GM12878 (cell line): ENCODE measurements around the gene DOK7. TPM values are rescaled to one million over a fixed set of nuclear protein-coding genes. Genes with fewer than 3 reads are reported as not detected.
A peak's percentile ranks its signal among the peaks of the same experiment; 100 is the strongest.

Experiments used
- CHD2 ChIP-seq: IDR thresholded peaks from 2 replicates; pipeline ENCODE4 v1.6.1; 2011; ENCODE audit warnings: low read depth, low read length, improper control_type of control experiment, borderline replicate concordance
- GATAD2B ChIP-seq: fragments of 450-650 bp; conservative IDR thresholded peaks from 2 replicates; pipeline ENCODE4 v1.6.1; 2017; ENCODE audit warnings: low read depth, mild to moderate bottlenecking, moderate library complexity
- SIN3A ChIP-seq: IDR thresholded peaks from 2 replicates; pipeline ENCODE4 v1.6.1; 2012; ENCODE audit warnings: low read depth, low read length, improper control_type of control experiment
- SREBF2 ChIP-seq: IDR thresholded peaks from 2 replicates; pipeline ENCODE4 v1.6.1; 2012; ENCODE audit warnings: mild to moderate bottlenecking, low read length
- polyA plus RNA-seq, 11 experiments: library from polyadenylated mRNA; depleted of rRNA in 4 of 11; unstranded in 6 of 11; stranded (reverse) in 5 of 11; fragments of >200 nt; fragmentation: Nextera tagmentation in 4 of 11; fragmentation: Illumina TruSeq in 1 of 11; extraction: Ambion mirVana in 4 of 11; extraction: Trizol in 1 of 11; gene quantifications; 1 replicate in 1 of 11; 2 replicates in 10 of 11; pipeline versions ENCODE4 v1.2.1 to v1.2.3, GENCODE V29; 2011 to 2016; ENCODE audit warnings: inconsistent platforms in 2 of 11, missing spikeins in 2 of 11, low read depth in 1 of 11
- total RNA-seq, 4 experiments: library from RNA; depleted of rRNA in 3 of 4; stranded (reverse); fragments of >200 nt in 3 of 4; fragmentation: Illumina TruSeq in 1 of 4; extraction: Trizol in 1 of 4; gene quantifications; 2 replicates each; pipeline versions ENCODE4 v1.2.1 to v1.2.3, GENCODE V29; 2013 to 2021
- TF ChIP-seq, protein P1 (sequence below): fragments of 450-650 bp; IDR thresholded peaks from 2 replicates; pipeline ENCODE4 v1.6.1; 2016; ENCODE audit warnings: mild to moderate bottlenecking, moderate library complexity, borderline replicate concordance
- TF ChIP-seq, protein P2 (sequence below): fragments of 150-350 bp; IDR thresholded peaks from 2 replicates; pipeline ENCODE4 v1.6.1; 2014; ENCODE audit warnings: mild to moderate bottlenecking, low read depth, low read length
- TF ChIP-seq, protein P3 (sequence below): IDR thresholded peaks from 2 replicates; pipeline ENCODE4 v1.6.1; 2012; ENCODE audit warnings: mild to moderate bottlenecking, low read depth, low read length
- TF ChIP-seq, protein P4 (sequence below): fragments of 450-650 bp; IDR thresholded peaks from 2 replicates; pipeline ENCODE4 v1.6.1; 2018; ENCODE audit warnings: mild to moderate bottlenecking, low read depth, moderate library complexity; ENCODE audit not compliant: partially characterized antibody

Gene DOK7
- total and polyA plus RNA-seq, 10 of the 15 experiments (the other 5 are each of a cell fraction or from before 2014, with no cell fraction given), result 0.04 to 0.46 (median 0.18) TPM; not detected in 4

DNA sequence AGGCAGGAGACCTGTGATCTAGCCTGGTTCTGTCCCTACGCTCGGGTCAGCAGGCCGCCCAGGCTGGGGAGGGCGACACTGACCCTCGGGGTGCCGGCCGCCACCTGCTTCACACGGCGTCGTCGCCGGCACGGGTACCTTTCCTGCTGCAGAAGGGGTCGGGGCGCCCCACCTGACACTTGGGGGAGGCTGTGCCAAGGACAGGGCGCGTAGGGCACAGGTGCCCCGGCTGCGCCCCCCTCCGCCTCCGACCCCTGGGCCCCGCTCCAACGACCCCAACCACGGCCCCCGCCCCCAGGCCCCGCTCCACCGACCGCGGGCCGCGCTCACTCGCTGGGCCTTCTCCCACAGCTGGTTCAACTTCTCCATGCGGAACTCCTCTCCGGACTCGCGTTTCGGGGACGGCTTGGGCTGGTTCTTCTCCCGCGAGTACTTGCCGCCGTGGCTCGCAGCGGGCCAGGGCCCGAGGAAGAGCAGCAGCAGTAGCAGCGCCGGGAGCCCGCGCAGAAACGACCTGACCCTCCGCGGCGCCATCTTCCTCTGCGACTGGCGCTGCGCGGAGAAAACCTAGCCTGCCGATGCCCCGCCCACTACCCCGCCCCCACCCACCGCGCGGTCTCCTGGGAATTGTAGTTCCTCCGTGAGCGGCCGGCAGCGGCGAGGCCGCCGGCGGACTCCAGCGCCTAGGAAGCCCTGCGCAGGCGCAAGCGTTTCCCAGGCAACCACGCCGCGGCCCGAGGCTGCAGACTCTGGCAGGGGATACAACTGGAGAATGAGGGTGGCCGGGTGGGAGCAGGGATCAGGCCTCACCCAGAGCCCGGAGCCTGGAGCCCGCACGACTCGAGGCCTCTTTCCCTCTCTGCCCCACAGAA lies 69.0 kb downstream of the DOK7 start, which contains the start of gene LRPAP1 (continued):
- TF ChIP-seq, protein P1, sequence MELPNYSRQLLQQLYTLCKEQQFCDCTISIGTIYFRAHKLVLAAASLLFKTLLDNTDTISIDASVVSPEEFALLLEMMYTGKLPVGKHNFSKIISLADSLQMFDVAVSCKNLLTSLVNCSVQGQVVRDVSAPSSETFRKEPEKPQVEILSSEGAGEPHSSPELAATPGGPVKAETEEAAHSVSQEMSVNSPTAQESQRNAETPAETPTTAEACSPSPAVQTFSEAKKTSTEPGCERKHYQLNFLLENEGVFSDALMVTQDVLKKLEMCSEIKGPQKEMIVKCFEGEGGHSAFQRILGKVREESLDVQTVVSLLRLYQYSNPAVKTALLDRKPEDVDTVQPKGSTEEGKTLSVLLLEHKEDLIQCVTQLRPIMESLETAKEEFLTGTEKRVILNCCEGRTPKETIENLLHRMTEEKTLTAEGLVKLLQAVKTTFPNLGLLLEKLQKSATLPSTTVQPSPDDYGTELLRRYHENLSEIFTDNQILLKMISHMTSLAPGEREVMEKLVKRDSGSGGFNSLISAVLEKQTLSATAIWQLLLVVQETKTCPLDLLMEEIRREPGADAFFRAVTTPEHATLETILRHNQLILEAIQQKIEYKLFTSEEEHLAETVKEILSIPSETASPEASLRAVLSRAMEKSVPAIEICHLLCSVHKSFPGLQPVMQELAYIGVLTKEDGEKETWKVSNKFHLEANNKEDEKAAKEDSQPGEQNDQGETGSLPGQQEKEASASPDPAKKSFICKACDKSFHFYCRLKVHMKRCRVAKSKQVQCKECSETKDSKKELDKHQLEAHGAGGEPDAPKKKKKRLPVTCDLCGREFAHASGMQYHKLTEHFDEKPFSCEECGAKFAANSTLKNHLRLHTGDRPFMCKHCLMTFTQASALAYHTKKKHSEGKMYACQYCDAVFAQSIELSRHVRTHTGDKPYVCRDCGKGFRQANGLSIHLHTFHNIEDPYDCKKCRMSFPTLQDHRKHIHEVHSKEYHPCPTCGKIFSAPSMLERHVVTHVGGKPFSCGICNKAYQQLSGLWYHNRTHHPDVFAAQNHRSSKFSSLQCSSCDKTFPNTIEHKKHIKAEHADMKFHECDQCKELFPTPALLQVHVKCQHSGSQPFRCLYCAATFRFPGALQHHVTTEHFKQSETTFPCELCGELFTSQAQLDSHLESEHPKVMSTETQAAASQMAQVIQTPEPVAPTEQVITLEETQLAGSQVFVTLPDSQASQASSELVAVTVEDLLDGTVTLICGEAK, result no peak
- TF ChIP-seq, protein P2, sequence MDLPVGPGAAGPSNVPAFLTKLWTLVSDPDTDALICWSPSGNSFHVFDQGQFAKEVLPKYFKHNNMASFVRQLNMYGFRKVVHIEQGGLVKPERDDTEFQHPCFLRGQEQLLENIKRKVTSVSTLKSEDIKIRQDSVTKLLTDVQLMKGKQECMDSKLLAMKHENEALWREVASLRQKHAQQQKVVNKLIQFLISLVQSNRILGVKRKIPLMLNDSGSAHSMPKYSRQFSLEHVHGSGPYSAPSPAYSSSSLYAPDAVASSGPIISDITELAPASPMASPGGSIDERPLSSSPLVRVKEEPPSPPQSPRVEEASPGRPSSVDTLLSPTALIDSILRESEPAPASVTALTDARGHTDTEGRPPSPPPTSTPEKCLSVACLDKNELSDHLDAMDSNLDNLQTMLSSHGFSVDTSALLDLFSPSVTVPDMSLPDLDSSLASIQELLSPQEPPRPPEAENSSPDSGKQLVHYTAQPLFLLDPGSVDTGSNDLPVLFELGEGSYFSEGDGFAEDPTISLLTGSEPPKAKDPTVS, result no peak
- TF ChIP-seq, protein P3, sequence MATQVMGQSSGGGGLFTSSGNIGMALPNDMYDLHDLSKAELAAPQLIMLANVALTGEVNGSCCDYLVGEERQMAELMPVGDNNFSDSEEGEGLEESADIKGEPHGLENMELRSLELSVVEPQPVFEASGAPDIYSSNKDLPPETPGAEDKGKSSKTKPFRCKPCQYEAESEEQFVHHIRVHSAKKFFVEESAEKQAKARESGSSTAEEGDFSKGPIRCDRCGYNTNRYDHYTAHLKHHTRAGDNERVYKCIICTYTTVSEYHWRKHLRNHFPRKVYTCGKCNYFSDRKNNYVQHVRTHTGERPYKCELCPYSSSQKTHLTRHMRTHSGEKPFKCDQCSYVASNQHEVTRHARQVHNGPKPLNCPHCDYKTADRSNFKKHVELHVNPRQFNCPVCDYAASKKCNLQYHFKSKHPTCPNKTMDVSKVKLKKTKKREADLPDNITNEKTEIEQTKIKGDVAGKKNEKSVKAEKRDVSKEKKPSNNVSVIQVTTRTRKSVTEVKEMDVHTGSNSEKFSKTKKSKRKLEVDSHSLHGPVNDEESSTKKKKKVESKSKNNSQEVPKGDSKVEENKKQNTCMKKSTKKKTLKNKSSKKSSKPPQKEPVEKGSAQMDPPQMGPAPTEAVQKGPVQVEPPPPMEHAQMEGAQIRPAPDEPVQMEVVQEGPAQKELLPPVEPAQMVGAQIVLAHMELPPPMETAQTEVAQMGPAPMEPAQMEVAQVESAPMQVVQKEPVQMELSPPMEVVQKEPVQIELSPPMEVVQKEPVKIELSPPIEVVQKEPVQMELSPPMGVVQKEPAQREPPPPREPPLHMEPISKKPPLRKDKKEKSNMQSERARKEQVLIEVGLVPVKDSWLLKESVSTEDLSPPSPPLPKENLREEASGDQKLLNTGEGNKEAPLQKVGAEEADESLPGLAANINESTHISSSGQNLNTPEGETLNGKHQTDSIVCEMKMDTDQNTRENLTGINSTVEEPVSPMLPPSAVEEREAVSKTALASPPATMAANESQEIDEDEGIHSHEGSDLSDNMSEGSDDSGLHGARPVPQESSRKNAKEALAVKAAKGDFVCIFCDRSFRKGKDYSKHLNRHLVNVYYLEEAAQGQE, result no peak
- TF ChIP-seq SIN3A, result peak; percentile 71
- TF ChIP-seq SREBF2, result no peak
- TF ChIP-seq, protein P4, sequence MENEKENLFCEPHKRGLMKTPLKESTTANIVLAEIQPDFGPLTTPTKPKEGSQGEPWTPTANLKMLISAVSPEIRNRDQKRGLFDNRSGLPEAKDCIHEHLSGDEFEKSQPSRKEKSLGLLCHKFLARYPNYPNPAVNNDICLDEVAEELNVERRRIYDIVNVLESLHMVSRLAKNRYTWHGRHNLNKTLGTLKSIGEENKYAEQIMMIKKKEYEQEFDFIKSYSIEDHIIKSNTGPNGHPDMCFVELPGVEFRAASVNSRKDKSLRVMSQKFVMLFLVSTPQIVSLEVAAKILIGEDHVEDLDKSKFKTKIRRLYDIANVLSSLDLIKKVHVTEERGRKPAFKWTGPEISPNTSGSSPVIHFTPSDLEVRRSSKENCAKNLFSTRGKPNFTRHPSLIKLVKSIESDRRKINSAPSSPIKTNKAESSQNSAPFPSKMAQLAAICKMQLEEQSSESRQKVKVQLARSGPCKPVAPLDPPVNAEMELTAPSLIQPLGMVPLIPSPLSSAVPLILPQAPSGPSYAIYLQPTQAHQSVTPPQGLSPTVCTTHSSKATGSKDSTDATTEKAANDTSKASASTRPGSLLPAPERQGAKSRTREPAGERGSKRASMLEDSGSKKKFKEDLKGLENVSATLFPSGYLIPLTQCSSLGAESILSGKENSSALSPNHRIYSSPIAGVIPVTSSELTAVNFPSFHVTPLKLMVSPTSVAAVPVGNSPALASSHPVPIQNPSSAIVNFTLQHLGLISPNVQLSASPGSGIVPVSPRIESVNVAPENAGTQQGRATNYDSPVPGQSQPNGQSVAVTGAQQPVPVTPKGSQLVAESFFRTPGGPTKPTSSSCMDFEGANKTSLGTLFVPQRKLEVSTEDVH, result no peak
- peak; percentile 67 for TF ChIP-seq CHD2
- 0 out of 2 replicates have a peak, but pooled peaks have one; percentile 23 for TF ChIP-seq GATAD2B
